Measurements from ENCODE around the gene NODAL.

DNA sequence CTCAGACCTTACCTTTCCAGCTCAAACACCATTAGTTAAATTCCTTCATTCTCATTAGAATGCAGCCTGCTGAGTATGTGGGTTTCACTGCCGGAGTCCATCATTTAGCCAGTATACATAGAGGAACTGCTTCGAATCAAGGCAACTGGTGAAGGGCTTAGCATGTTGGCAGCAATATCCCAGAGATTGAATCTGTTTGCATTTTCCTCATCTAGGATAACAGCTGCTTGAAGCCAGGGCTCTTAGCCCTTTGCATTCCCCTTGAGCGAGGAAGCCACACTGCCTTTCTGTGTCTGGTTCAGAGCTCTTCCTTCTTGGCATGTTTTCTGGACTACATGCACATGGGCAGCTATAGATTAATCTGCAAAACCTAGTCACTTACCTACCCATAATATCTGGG lies 14.7 kb downstream of the NODAL start:
- no peak for TF ChIP-seq POLR2A (IDR thresholded peaks at IDR 0.05)
- no peak for TF ChIP-seq CTCF (IDR thresholded peaks at IDR 0.05)
